Activated T-cell treated with anti-CD3 and anti-CD28 coated beads, Interleukin-2, amount 50 U/mL, for 4 hours (primary cell): Measurements from ENCODE around the gene ARHGEF25. TPM values are rescaled to one million over a fixed set of nuclear protein-coding genes. Genes with fewer than 3 reads are reported as not detected.
"Not testable (repeated sequence)": the region's sequence is repeated elsewhere in the genome, so short reads cannot be mapped to it uniquely, and the experiment has no call there.

Experiments
- ATAC-seq, 2 donors: fragments of 200-7000 bp; cut with Tn5 transposase; one replicate each; pipeline ENCODE4 v1.10.0; 2021
- DNase-seq: peaks from one replicate; pipeline ENCODE4 v3.0.0-alpha.2; 2020
- H3K27me3 Mint-ChIP-seq: one replicate; pipeline ENCODE4 v1.8.0; 2021; ENCODE audit warnings: low read depth, mixed read lengths
- H3K36me3 Mint-ChIP-seq: one replicate; pipeline ENCODE4 v1.8.0; 2022; ENCODE audit warnings: mixed read lengths; ENCODE audit not compliant: insufficient read depth
- H3K4me1 Mint-ChIP-seq: one replicate; pipeline ENCODE4 v1.8.0; 2021; ENCODE audit warnings: low read depth, mixed read lengths
- H3K4me3 Mint-ChIP-seq: one replicate; pipeline ENCODE4 v1.8.0; 2021; ENCODE audit warnings: mild to moderate bottlenecking, moderate library complexity, mixed read lengths
- H3K9me3 Mint-ChIP-seq: one replicate; pipeline ENCODE4 v1.8.0; 2021; ENCODE audit warnings: mixed read lengths
- total RNA-seq, 3 donors: library from RNA; stranded (reverse); gene quantifications; one replicate each; pipeline ENCODE4 v1.2.1, GENCODE V29; 2021

Gene ARHGEF25
- total RNA-seq, result 1 to 10 TPM in 1 of 3 donors, under 1 TPM in 2; 0.56 to 1.6 (median 0.65) TPM

DNA sequence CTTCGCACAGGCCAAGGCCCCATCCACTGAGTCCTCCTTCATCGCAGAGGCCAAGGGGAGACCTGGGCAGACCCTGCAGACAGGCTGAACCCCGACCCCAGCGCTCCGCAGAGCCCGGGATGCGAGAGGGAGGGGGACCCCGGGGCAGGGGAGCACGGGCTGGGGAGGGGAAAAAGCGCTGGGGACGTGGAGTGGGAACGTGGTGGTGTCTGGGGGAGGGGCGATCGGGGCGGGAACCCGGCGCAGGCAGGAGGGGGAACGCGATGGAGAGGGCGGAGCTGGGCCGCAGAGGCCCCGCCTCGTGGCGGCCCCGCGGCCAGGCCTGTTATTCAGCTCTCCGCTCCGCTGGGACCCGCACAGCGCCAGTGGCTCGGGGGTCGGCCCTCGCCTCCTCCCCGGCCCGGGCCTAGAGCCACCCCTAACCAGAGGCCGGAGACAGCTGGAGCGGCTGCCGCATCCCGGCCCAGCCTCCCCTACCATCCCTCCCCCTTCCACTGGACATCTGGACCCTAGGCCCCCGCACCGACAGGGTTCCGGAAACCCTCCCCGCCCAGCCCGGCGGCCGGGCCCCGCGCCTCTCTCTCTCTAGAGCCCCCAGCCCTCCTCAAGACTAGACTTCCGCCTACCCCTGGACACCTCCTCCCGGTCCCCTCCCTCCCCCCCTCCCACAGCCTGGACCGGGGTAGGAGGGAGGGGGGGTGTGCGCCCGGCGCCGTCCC is at the start of gene ARHGEF25:
Gene ARHGEF25, plus strand, starts transcription at position 328 of the 719 bp plus-strand sequence. CDS start 460 bp downstream, outside the sequence.
- H3K27me3 Mint-ChIP-seq, result peaks cover 17% of the 10 kb centered on the region
- no peaks in the 10 kb centered on the region for H3K36me3 Mint-ChIP-seq
- DNase-seq (peak; percentile 49), ATAC-seq (peak; percentile 81 to 87)
- no peaks in the 10 kb centered on the region for H3K9me3 Mint-ChIP-seq
- H3K4me3 Mint-ChIP-seq, result peak within 1 kb of the TSS; percentile 69
- H3K4me1 Mint-ChIP-seq, result peaks cover 9% of the 10 kb centered on the region

DNA sequence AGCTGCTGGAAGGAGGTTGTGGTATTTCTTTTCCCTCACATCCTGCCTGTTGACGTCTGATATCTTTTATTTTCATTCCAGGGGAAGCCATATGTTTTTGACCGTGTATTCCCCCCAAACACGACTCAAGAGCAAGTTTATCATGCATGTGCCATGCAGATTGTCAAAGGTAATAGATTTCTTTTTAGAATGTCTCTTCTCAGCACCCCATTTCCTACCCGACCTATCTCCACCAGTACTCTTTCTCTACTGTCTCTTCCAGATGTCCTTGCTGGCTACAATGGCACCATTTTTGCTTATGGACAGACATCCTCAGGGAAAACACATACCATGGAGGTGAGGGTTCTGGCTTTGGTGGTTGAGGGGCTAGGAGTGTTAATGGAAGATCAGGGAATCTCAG is 47.9 kb upstream of the ARHGEF25 start:
- ATAC-seq (no peak), DNase-seq (no peak)
- Mint-ChIP-seq H3K4me3 (no peak overlapping the region), H3K9me3 (no peaks in the 10 kb centered on the region), H3K27me3 (peaks cover 12% of the 10 kb centered on the region), H3K4me1 (no peaks in the 10 kb centered on the region), H3K36me3 (no peaks in the 10 kb centered on the region)

DNA sequence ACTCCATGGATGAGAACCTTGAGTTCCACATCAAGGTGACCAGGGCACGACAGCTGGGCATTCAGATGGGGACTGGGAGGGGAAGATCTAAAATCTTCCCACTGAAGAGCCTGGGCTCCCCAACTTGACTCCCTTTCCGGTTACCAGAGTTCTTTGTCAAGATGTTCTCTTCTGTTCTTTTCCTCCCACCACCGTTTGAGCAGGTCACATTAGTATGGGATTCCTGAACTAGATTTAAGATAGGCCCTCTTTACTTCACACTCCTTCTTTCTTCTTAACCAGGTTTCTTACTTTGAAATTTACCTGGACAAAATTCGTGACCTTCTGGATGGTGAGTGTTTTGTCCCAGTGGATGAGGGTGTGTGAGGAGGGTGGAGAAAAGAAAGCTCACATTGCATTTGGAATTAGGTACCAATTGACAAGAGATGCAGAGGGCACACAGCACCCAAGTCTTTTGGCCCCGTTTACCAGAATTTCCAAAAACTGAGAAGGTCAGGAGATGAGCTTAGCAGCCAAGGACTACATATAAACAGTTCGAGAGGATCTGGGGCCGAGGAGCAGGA is 47.0 kb upstream of the ARHGEF25 start:
- H3K4me3 Mint-ChIP-seq, result no peak overlapping the region
- H3K9me3 Mint-ChIP-seq, result no peaks in the 10 kb centered on the region
- no peaks in the 10 kb centered on the region for H3K4me1 Mint-ChIP-seq

GRCh38 chr12:57568838-57569237 is 42.4 kb upstream of the ARHGEF25 start:
- no peaks in the 10 kb centered on the region for H3K4me1 Mint-ChIP-seq
- no peaks in the 10 kb centered on the region for H3K9me3 Mint-ChIP-seq
- H3K36me3 Mint-ChIP-seq, result no peaks in the 10 kb centered on the region
- no peak for DNase-seq
- H3K4me3 Mint-ChIP-seq, result no peak overlapping the region
- H3K27me3 Mint-ChIP-seq, result peaks cover 3% of the 10 kb centered on the region
- ATAC-seq, result no peak

More for the DNA sequence above, 47.0 kb upstream of the ARHGEF25 start:
- ATAC-seq (no peak), DNase-seq (no peak)
- Mint-ChIP-seq H3K36me3 (no peaks in the 10 kb centered on the region), H3K27me3 (peaks cover 12% of the 10 kb centered on the region)

DNA sequence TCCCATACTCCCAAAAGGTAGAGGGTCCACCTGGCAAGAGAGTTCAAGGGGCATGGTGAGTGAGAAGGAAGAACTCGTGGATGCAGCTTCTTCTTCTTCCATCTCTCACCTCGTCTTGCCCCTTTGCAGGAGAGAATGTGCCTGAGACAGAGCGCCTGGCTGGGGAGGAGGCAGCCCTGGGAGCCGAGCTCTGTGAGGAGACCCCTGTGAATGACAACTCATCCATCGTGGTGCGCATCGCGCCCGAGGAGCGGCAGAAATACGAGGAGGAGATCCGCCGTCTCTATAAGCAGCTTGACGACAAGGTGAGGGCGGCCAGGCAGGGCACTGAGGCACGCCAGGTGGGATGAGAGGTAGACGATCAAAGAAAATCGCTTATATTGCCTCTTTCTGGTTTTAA is 41.4 kb upstream of the ARHGEF25 start:
- H3K9me3 Mint-ChIP-seq, result no peaks in the 10 kb centered on the region

GRCh38 chr12:57570438-57570837 is 40.8 kb upstream of the ARHGEF25 start:
- H3K4me3 Mint-ChIP-seq, H3K4me1 Mint-ChIP-seq, DNase-seq, H3K27me3 Mint-ChIP-seq, H3K36me3 Mint-ChIP-seq, H3K9me3 Mint-ChIP-seq, ATAC-seq: not testable (repeated sequence)

More for the DNA sequence above, 41.4 kb upstream of the ARHGEF25 start:
- ATAC-seq (no peak), DNase-seq (no peak)
- no peaks in the 10 kb centered on the region for H3K36me3 Mint-ChIP-seq
- no peaks in the 10 kb centered on the region for H3K4me1 Mint-ChIP-seq
- peaks cover under 1% of the 10 kb centered on the region for H3K27me3 Mint-ChIP-seq
- H3K4me3 Mint-ChIP-seq, result no peak overlapping the region

GRCh38 chr12:57571926-57572762 is 39.1 kb upstream of the ARHGEF25 start:
- no peaks in the 10 kb centered on the region for H3K4me1 Mint-ChIP-seq
- peaks cover 3% of the 10 kb centered on the region for H3K27me3 Mint-ChIP-seq
- ATAC-seq (no peak), DNase-seq (no peak)
- no peaks in the 10 kb centered on the region for H3K36me3 Mint-ChIP-seq
- H3K4me3 Mint-ChIP-seq, result no peak overlapping the region
- no peaks in the 10 kb centered on the region for H3K9me3 Mint-ChIP-seq

DNA sequence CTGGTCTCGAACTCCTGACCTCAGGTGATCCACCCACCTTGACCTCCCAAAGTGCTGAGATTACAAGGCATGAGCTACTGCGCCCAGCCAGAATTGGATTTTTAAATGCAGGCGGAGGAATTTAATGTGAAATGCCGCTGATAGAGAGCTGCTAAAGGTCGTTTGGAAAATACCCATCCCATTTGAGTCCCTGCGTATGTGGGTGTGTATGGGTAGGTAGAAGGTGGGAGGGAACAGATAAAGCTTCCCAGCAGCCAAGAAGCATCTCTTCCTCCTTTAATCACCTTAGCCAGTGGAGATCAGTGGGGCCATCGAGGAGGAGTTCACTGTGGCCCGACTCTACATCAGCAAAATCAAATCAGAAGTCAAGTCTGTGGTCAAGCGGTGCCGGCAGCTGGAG is 36.4 kb upstream of the ARHGEF25 start:
- Mint-ChIP-seq H3K4me1 (no peaks in the 10 kb centered on the region), H3K27me3 (peaks cover 3% of the 10 kb centered on the region), H3K4me3 (no peak overlapping the region), H3K36me3 (no peaks in the 10 kb centered on the region), H3K9me3 (no peaks in the 10 kb centered on the region)
- no peak for DNase-seq
- ATAC-seq, result no peak

GRCh38 chr12:57575771-57576612 is 35.2 kb upstream of the ARHGEF25 start:
- peaks cover 3% of the 10 kb centered on the region for H3K27me3 Mint-ChIP-seq
- H3K9me3 Mint-ChIP-seq, result no peaks in the 10 kb centered on the region
- H3K36me3 Mint-ChIP-seq, result no peaks in the 10 kb centered on the region
- no peak overlapping the region for H3K4me3 Mint-ChIP-seq
- no peak for DNase-seq
- H3K4me1 Mint-ChIP-seq, result no peaks in the 10 kb centered on the region
- no peak for ATAC-seq

GRCh38 chr12:57576613-57577160 is 34.5 kb upstream of the ARHGEF25 start:
- Mint-ChIP-seq H3K4me3 (no peak overlapping the region), H3K9me3 (no peaks in the 10 kb centered on the region), H3K27me3 (peaks cover 3% of the 10 kb centered on the region), H3K36me3 (no peaks in the 10 kb centered on the region), H3K4me1 (no peaks in the 10 kb centered on the region)
- ATAC-seq (no peak), DNase-seq (no peak)

GRCh38 chr12:57577981-57578758 is 33.1 kb upstream of the ARHGEF25 start:
- H3K36me3 Mint-ChIP-seq, result no peaks in the 10 kb centered on the region
- H3K9me3 Mint-ChIP-seq, result no peaks in the 10 kb centered on the region
- H3K27me3 Mint-ChIP-seq, result peaks cover 5% of the 10 kb centered on the region
- ATAC-seq (no peak), DNase-seq (no peak)
- H3K4me3 Mint-ChIP-seq, result no peak overlapping the region
- peaks cover 2% of the 10 kb centered on the region for H3K4me1 Mint-ChIP-seq

DNA sequence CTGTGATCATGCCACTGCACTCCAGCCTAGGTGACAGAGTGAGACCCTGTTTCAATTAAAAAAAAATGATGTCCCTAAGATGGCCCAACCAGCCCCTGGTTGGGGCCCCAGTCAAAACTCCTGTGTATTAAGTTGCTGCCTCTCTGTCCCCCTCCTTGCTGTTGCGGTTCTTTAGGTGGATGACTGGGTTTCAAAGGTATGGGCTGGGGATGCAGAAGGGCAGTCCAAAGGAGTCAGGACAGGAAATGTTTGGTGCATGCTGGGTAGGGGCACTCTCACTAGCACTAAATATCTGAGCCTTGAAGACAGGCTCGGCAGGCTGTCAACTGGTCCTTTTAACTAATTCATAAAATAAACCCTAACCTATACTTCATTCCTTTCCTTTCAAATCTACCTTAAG is 32.2 kb upstream of the ARHGEF25 start:
- no peak for ATAC-seq
- Mint-ChIP-seq H3K27me3 (peaks cover 8% of the 10 kb centered on the region), H3K36me3 (no peaks in the 10 kb centered on the region), H3K9me3 (no peaks in the 10 kb centered on the region), H3K4me1 (peaks cover 3% of the 10 kb centered on the region), H3K4me3 (no peak overlapping the region)
- no peak for DNase-seq
